Measurements from ENCODE around the gene BCL2L1. TPM values are rescaled to one million over a fixed set of nuclear protein-coding genes. Genes with fewer than 3 reads are reported as not detected.

The BCL2L1 gene
- total RNA-seq, 4 donors from 2014 or later: 89.0 to 112 (median 94.9) TPM

DNA sequence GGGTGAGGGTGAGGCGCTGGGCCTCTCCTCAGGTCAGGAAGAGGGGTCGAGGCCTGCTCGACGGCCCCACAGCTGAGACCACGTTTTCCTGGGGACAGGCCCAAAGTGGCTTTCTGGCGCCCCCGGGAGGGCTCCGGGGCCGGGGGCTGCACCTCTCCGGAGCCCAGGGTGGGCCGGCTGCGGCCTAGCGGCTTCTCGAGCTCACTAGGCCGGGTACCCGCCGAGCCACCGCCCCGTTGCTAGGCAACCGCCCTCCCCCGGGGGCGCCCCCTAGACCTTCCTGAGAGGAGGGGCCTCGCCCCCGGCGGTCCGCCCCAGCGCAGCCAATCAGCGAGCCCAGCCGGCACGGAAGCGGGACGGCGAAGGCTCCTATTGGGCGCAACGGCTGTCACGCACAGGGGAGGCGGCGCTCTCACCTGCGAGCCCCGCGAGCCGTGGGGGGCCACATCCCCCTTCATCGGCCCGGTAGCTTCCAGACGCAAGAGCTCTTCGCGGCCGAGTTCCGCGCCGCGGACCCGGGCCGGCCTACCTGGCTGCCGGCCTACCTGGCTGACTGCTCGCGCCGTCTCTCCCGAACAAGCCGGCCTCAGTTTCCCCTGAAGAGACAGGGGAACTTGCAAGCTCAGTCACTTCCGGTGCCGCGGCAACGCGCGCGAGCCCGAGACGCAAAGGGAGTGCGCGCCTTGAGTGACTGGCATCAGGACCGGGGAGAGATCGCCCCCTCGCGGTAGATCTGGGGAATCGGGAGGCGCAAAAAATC lies 831 bp upstream of the BCL2L1 start:
- TF ChIP-seq, protein P1, sequence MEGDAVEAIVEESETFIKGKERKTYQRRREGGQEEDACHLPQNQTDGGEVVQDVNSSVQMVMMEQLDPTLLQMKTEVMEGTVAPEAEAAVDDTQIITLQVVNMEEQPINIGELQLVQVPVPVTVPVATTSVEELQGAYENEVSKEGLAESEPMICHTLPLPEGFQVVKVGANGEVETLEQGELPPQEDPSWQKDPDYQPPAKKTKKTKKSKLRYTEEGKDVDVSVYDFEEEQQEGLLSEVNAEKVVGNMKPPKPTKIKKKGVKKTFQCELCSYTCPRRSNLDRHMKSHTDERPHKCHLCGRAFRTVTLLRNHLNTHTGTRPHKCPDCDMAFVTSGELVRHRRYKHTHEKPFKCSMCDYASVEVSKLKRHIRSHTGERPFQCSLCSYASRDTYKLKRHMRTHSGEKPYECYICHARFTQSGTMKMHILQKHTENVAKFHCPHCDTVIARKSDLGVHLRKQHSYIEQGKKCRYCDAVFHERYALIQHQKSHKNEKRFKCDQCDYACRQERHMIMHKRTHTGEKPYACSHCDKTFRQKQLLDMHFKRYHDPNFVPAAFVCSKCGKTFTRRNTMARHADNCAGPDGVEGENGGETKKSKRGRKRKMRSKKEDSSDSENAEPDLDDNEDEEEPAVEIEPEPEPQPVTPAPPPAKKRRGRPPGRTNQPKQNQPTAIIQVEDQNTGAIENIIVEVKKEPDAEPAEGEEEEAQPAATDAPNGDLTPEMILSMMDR (IDR thresholded peaks at IDR 0.05; ENCODE audit: low read depth): no peak

DNA sequence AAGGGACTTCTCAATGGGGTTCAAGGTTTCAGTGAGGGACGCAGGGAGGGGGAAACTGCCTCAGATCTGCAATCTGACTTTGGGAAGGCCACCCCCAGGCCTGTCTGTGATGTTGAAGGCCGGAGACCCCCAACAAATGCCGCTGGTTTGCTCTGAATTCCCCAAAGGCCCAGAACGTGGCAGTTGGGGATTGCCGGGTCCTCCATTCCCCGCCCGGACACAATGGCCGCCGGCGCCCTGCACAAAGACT lies 326 bp upstream of the BCL2L1 start:
- TF ChIP-seq, protein P1 (IDR thresholded peaks at IDR 0.05; ENCODE audit: low read depth): no peak

DNA sequence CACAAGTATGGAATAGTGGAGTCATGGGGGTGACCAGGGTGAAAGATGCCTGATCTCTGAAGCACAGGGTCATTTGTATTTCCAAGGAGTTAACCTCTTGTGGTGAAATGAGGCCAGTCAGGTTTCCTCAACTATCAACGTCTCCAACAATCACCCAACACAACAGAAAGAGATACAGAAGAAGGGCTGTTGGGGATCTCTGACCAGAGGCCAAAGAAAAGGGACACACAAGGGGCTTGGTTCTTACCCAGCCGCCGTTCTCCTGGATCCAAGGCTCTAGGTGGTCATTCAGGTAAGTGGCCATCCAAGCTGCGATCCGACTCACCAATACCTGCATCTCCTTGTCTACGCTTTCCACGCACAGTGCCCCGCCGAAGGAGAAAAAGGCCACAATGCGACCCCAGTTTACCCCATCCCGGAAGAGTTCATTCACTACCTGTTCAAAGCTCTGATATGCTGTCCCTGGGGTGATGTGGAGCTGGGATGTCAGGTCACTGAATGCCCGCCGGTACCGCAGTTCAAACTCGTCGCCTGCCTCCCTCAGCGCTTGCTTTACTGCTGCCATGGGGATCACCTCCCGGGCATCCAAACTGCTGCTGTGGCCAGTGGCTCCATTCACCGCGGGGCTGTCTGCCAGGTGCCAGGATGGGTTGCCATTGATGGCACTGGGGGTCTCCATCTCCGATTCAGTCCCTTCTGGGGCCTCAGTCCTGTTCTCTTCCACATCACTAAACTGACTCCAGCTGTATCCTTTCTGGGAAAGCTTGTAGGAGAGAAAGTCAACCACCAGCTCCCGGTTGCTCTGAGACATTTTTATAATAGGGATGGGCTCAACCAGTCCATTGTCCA lies 1.0 kb downstream of the BCL2L1 start:
- TF ChIP-seq, protein P1 (IDR thresholded peaks at IDR 0.05; ENCODE audit: low read depth): no peak

DNA sequence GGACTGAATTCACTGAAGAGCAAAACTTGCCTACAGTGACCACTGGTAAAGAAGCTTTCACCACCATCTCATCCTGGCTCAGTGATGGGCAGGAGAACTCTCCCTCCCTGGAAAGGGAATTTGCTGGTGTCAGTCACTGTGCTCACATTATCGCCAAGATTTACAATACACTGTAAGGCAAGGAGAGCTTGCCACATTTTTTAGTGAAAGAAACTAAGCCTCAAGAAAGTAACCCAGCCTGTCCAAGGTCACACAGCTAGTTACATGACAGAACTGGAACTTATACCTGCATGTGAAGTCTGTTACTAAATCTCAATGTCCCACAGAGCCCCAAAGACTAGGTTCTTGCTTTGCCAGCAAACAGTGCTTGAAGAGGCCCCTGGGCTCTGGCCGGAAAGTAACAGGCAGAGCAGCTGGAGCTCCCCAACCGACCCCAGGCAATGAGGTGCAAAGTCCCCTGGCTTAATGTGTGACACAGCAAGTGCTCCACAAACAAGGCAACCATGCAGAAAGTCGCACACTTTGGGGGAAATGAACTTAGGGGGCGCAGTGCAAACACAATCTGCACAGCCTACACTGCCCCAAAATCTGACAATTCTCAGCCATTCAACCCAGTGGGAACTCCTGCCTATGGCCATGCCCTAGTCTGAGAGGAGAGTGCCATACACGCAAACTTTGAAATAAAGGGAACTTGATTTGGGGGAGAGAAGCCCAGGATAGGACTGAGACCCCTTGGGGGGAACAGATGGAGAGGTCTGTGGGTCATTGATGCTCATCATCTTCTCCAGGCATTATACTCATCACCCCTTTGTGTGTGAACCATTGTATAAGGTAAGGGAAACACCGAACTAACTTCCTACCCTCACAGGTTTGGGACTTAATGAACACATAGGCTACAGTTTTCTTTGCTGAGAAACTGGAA lies 1.9 kb downstream of the BCL2L1 start:
- TF ChIP-seq, protein P1 (IDR thresholded peaks at IDR 0.05; ENCODE audit: low read depth): no peak

DNA sequence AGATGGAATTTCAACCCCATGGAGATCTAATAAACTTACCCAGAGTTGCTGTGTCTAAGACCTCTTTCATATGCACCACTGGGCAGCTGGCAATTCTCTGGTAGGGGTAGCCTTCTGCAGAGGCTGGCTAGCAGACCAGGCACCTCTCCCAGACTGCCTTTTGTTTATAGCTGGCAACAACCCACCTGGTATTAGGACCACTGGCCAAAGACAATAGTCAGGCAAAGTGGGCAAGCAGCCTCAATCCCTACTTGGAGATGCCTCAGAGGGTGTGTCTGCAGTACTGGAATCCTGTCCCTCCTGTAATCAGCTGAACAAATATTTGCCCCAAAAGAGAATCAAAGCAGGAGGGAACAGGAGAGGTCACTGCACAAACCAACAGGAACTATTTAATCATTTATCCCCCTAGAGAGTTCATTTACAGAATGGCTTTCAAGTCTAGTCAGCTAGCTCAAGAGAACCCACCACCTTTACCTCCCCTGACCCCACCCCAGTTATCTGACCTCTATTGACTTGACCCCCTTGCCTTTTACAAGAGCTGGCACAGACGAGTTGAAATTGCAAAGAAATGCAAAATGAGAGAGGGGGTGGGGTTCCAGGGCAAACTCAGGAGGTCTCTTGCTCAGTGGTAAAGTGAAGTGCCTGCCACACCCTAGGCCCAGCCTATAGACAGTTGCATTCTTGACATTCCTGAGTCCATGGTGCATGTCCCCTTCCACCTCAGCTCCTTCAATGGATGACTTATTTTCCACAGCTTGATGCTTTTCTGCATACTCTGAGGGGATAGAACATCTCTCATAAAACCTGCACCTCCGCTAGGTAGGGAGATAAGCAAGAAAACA lies 2.8 kb downstream of the BCL2L1 start:
- TF ChIP-seq, protein P1 (IDR thresholded peaks at IDR 0.05; ENCODE audit: low read depth): no peak

DNA sequence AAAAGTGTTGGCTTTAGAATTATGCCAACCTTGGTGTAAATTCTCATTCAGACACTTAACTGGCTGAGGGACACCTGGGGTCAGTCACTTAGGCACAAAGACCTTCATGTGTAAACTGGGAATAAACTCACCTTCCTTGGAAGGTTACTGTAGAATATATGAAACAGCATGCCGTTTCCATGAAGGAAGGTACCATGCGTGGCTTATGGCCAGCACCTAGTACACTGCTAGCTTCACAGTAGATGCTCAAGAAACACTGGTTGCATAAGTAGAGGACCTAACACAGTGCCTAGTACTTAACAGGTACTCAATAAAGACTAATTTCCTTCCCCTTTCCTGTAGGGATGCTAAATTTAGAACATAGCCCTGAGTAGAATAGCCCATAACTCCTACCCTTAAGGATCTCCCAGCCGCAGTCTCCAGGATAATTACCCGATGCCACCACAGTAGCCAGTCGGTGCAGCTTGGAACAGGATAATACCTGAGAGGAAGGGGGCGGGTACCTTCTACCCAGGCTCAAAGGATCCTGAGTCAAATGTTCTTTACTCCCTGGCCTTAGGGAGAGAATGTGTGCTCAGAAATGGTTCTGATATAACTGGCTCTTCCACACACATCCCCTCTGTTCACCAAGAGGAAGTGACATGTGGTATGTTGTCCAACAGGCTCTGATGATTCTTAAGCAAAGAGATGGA lies 3.6 kb downstream of the BCL2L1 start:
- TF ChIP-seq, protein P1 (IDR thresholded peaks at IDR 0.05; ENCODE audit: low read depth): no peak

Measured in subcutaneous adipose tissue (tissue), 4 donors.